CD4-positive, alpha-beta T cell treated with Interleukin-21 for 1 hour (primary cell): ENCODE results near the gene PAQR6.

Experiments
- DNase-seq: peaks from one replicate; pipeline ENCODE4 v3.0.0-alpha.2; 2020

Gene PAQR6, protein sequence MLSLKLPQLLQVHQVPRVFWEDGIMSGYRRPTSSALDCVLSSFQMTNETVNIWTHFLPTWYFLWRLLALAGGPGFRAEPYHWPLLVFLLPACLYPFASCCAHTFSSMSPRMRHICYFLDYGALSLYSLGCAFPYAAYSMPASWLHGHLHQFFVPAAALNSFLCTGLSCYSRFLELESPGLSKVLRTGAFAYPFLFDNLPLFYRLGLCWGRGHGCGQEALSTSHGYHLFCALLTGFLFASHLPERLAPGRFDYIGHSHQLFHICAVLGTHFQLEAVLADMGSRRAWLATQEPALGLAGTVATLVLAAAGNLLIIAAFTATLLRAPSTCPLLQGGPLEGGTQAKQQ

DNA sequence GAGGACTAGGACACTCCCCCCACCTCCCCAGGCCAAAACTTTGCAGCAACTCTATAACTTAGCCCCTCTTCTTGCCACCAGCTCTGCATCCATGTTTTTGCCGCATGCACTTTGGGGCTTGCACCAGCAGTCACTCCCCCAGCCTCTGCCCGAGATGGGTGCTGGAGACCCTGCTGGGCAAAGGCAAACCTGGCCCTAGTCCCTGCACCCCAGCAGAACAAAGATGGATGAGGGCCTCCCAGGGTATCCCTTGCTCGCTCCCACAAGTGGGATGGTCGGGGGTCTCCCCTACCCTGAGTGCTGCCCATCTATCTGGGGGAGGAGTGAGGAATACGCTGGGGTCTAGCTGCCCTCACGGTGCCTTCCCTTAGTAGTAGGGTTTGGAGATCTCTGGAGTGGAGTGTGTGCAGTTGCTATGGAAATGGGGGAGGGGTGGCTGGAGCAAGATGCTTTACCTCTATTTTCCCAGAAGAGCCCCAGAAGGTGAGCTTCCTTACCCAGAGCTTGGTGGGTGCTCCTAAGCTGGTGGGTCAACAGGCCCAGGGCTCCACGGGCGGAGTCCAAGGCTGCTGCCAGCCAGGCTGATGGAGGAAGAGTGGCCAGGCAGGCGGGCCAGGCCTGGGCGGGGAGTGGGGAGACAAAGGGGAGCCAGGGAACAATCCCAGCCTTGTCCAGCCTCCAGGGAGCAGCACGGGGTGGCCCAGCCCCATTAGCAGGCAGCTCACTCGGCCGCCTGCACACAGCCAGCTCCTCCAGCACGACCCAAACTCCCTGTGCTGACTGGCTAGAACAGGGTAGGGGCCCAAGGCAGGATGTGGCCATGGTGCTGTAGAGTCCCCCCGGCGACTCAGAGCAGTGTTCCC is at the start of gene PAQR6:
Gene PAQR6, minus strand, starts transcription at position 597 of the 863 bp plus-strand sequence. CDS start 1,325 bp downstream, outside the sequence.
- no peak for DNase-seq

DNA sequence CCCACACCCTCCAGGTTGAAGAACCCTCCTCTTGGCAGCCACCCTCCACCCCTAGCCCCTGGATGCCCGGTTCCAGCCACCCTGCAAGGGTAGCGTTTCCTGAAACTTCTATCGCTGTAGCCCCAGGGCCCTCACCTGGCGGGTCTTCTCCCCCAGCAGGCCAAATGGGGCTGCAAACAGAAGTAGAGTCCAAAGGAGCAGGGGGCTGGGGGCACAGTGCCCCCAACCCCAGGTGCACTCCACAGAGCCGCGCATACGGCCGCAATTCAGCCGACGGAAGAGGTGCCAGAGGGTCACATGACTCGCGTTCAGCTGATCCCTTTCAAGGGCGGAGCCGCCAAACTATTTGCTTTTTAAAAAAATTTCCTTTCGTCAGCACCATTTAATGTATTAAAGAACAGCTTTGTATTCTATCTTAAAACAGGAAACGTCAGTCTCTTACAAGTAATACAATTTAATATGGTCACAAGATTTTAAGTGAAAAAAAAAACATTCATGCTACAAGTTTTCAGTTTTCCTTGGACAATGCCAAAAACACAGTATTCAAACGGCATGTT is 47.6 kb upstream of the PAQR6 start, which contains the start of gene GLMP:
Gene GLMP, minus strand, starts transcription at position 289 of the 557 bp plus-strand sequence. Its CDS starts 34 bp downstream, at position 255.
- DNase-seq, result peak; percentile 64

DNA sequence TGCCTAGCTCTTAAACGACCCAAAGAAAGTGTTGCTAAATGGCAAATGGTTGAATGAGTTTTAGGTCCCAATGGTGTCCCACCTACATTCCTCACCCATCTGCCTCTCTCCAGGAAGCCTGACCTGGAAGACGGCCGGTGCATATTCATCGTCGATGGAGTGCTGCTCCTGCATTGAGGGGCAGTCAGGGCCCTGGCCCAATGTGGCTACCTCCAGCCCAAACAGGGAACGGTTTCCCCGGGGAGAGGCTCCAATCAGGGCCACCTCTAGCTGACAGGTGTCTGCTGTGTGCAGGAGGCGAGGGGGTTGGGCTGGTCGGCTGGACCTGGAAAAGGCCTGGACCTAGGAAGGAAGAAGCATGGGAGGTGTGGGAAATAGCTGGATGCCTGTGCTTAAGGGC is 46.0 kb upstream of the PAQR6 start:
- DNase-seq, result no peak

DNA sequence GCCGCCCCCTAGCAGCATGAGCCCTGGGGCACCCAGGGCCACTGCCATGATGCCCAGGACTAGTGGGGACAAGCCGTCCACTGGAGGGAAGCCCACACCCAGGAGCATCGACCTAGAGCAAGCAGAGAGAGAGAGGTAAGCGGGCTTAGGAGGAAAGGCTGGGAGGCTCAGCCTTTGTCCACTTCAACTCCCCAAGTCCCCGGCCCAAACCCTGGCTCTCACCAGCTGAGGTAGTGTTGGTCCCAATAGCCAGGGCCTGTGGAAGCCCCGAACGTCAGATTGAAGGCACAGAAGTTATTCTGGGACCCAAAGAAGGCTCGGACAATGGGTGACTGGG is 45.2 kb upstream of the PAQR6 start:
- no peak for DNase-seq

DNA sequence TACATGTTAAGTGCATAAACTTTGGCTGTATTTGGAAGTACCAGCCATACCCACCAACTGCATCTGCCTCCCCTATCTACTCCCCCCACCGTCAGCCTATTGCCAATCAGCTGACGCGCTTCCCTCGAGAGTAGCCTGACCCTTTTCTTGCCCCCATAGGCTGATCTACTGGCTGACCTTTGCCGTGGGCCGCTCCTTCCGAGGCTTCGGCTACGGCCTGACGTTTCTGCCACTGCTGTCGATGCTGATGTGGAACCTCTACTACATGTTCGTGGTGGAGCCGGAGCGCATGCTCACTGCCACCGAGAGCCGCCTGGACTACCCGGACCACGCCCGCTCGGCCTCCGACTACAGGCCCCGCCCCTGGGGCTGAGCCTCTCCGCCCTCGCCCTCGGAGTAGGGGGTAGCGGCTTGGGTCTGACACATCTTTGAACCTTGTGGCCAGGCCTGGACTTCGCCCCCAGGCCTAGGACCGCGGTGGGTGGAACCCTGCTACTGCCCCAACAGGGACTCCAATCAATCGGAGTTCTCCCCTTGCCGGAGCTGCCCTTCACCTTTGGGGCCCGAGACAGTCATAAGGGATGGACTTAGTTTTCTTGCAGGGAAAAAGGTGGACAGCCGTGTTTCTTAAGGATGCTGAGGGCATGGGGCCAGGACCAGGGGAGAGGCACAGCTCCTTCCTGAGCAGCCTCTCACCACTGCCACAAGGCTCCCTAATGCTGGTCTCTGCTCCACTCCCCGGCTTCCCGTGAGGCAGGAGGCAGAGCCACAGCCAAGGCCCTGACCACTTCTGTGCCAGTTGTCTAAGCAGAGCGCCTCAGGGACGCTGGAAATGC is 43.6 kb upstream of the PAQR6 start:
- DNase-seq, result peak; percentile 23

DNA sequence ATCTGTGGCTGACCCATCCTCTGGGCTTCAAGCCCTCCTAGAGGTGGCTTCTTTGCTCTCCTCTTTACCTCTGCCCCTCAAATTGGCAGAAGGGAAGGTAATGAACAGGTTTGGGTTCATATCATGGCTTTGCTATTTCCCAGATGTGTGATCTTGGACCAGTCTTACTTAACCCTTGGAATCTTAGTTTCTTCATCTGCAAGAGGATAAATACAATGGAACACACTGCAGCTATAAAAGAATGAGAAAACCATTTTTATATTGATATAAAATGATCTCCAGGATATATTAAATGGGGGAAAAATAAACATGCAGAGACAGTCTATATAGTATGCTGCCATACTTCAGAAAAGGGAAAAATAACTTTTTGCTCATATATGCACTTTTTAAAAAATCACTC is 42.0 kb upstream of the PAQR6 start:
- DNase-seq, result no peak

DNA sequence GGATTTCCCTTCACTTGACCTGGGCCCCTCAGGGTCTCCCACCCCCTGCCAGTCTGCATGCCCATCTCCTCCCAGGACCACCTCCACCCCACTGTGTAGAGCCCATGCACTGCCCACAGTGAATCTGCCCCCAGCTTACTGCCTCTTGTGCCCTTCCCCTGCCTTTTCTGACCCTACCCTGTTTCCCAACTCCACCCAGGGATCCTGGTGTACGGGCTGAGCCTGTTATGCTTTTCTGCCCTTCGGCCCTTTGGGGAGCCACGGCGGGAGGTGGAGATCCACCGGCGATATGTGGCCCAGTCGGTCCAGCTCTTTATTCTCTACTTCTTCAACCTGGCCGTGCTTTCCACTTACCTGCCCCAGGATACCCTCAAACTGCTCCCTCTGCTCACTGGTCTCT is 38.2 kb upstream of the PAQR6 start:
- no peak for DNase-seq

DNA sequence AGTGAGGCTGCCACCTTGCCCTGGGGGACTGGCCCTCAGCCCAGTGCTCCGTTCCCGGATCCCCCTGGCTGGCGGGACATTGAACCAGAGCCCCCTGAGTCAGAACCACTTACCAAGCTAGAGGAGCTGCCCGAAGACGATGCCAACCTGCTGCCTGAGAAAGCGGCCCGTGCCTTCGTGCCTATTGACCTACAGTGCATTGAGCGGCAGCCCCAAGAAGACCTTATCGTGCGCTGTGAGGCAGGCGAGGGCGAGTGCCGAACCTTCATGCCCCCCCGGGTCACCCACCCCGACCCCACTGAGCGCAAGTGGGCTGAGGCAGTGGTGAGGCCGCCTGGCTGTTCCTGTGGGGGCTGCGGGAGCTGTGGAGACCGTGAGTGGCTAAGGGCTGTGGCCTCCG is 37.6 kb upstream of the PAQR6 start:
- no peak for DNase-seq

DNA sequence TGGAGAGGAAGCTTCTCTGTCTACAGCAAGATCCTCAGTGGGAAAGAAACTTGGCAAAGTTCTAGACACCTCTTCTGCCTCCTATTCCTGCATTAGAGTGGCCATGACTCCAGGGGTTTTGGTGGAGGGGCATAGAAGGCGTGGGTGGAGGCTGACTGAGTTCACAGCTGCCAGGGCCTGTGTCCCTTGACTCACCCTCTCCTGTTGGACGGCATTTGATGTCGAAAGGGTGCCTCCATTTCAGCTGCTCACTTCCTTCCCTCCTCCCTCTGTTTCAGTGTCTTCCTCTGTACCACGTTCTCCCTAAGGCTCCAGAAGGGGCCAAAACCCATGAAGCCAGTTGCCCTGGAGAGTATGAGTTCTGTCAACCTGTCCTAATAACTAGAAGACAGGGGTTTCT is 36.9 kb upstream of the PAQR6 start:
- no peak for DNase-seq

DNA sequence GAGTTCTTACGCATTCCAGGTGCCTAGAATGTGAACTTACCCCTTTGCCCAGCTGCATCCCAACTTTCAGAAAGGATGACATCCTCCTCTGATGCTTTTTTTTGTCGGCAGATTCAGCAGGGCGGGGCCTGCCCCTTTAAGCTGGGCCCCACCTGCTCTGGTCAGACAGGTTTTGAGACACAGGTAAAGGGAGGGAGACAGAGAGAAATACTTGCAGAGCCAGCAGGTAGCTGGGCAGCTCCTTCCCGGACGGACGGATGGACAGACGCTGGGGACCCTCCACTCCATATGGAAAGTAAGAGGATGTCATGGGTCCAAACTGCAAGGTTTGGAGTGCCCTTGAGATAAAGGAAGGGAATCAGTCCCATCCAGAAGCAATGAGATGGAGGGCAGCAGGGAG is 36.3 kb upstream of the PAQR6 start, which contains the start of gene TMEM79:
Gene TMEM79, plus strand, starts transcription at position 214 of the 400 bp plus-strand sequence. CDS start 902 bp downstream, outside the sequence.
- DNase-seq, result no peak

DNA sequence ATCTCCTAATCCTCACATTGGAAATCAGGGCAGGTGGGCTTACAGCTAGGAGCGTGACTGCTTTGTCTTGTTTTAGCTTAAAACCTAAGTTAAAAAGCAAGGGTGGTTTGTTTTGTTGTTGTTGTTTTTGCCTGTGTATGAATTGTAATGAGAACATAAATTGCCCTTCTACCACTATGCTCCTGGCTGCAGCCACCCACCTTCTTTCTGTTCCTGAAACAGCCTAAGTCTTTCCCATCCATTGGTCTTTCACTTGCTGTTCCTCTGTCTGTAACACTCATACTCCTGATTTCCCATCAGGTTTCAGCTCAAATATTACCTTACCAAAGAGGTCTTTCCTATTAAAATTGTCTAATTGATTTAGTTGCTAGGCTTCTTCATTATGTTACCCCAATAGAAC is 35.7 kb upstream of the PAQR6 start:
- no peak for DNase-seq

DNA sequence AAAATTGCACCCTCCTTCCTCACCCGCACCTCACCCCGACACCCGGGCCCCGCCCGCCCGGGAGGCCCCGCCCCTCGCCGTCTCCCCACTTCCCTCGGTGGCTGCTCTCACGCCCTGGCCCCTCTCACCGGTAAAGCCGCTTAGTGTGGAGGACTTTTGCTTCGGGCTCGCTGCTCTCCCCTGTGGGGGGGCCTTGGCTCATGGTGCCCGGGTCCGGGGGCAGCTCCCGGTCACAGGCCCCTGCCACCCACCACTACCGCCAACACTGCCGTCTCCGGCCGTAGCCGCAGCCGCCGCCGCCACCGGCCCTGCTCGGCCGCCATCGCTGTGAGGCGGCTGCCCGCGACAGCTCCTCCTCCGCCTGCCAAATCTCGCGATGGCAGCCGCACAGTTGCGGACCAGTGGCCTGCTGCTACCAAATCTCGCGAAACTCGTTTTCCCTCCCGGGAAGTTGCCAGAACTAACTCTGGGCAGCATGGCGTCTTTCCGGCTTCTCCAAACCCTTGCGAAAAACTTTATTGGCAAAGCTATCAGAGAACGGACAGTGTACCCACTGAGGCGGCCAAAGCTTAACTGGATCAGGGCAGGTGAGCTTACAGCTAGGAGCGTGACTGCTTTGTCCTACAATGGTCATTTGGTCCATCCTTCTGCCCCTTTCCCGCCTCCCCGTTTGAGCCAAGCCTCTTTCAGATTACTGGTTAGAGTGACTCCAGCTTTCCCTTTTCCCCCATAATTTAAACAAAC is 34.8 kb upstream of the PAQR6 start, which contains the start of gene SMG5:
Gene SMG5, minus strand, starts transcription at position 347 of the 744 bp plus-strand sequence. Its CDS starts 145 bp downstream, at position 202.
- peak; percentile 98 for DNase-seq

DNA sequence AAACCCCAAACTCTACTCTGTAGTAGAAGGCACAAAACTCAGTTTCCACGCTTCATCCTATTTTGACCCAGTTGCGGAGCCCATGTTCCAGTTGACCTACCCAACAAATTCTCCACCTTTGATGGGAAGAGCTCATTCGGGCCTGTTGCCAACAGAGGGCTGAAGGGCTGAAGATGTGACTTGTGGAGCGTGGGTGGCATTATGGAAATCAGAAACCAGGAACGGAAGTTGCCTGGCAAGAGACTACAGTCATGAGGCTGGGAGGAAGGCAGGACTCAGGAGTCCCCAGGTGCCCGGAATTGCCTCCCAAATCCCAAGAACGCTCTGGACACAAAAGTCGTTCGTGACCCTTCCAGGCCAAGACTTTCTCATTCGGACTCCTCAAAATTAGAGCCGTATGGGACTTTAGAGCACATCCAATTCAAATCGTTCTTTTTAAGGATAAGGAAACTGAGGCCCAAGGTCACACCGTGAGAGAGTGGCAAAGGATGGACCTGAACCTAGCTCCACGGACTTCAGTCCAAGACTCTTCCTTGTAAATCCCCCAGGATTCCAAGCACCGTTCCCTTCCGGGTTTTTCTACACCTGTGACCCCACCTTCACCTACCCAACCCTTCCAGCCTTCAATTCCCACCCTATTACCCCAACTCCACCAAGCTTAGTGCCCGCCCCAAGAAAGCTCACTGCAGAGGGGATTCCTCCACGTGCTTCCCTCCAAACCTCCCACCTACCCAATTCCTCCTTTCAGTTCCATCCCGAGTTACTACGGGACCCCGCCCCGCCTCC is 34.0 kb upstream of the PAQR6 start:
- peak; percentile 6 for DNase-seq

DNA sequence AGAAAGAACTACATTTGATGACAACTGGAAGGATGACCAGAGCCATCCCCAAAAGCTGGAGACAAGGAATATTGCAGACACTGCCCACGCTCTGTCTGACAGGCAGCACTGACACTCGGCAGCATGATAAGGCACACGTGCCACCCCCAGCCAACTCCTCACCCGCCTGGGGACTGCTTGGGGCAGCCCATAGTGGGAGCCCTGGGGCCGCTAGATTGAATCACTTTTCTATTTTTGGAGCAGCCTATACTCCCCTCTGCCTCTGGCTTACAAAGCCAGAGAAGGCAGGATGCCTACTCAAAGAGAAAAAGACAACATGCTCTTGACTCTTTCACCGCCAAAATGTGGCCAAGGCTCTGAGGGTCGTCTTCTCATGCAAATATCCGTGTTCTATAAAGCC is 33.4 kb upstream of the PAQR6 start:
- DNase-seq, result peak; percentile 23

DNA sequence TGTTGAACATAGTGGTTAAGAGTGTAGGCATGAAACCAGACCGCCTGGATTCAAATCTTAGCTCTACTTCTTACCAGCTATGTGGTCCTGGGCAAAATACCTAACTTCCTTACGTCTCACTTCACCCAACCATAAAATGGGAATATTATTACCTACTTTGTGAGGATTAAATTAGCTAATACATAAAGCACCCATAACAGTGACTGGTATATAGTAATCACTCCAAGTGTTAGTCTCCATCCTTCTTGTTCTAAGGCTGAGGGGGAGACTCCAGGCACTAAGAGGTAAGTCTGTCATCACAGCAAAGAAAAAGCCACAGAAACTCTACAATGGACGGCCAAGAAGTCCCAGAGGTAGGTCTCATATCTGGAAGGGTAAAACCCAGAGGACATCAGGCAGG is 32.0 kb upstream of the PAQR6 start:
- DNase-seq, result no peak

DNA sequence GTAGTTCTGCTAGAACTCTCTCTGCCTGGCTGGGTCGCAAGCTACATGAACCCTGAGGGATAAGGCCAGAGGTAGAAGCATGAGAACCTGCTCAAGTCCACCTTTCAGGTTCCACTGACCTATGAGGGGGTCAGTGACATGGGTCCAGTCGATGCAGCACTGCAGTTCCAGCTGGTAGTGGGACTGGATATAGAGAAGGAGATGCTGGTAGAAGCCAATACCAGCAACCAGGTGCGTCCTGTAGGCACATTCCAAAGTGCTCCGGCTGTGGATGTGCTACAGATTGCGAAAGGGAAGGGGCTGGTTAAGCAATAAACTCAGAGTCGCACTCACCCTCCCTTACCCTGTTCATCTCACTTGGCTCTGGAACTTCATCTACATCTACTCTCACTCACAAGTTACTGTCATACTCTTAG is 29.1 kb upstream of the PAQR6 start:
- DNase-seq, result no peak

DNA sequence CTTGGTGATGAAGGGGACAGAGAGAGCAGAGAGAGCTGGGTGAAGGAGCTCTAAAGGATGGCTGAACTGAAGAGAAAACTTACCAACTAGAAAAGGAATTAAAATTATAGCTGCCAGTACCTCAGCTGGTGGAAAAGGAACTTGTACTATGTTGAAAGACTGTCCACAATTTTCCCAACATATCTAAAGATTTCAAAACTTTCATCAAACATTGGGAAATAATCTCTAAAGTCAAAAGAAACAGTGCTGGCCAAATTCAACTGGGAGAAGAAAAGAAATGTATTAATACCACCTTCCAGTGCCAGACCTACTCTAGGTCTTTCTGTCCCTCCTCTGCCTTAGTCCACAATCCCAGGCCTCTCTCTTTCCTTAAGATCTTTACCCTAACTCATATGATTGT is 28.7 kb upstream of the PAQR6 start:
- DNase-seq, result no peak

DNA sequence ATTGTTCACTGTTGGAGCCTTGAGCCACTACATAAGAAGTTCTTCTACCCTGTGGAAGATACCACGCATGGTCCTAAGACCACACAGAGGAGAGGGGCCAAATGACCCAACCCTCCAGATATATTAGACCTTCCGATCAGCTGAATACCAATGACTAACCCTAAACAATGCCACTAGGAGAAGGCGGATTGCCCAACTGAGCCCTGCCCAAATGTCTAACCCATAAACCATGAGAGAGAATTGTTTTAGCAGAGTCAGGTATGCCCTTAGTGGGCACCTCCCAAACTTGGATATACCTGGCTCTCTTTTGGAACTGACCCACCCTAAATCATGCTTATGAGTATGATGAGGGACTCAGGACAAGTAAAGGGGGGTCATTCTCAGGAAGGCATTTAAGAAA is 22.5 kb upstream of the PAQR6 start:
- DNase-seq, result no peak

DNA sequence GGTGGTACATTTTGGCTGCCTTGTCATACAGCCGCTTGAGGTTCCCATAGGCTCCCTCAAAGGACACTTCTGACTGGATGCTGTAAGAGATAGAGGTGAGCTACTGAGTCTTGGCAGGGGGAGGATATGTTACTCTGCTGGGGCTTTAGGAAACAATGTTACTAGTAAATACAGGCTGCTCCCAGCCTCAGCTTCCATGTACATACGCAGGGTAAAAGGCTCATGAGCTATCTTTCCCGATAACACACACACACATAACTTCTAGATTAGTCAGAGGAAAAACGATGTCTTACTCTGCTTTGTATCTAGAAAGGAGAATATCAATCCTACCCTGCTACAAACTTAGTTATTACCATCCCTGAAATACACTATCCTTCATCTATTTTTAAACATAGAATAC is 20.5 kb upstream of the PAQR6 start:
- DNase-seq, result no peak

DNA sequence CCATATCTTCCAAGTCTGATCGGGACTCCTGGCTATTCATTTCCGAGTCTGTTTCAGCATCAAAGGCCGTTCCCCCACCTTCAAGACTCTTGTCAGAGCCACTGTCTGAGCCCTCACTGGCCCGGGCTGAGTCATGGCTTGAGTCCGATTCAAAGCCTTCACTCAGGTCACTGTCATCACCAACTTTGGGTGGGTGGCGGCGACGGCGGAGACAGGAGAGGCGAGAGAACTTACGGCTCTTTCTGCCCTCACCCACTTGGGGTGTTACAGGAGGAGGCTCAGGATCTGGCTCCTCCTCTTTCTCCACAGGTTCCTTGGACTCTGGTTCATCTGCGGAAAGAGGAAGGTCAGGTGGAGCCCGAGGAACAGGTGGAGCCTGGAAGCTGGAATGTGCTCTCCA is 18.2 kb upstream of the PAQR6 start:
- no peak for DNase-seq

DNA sequence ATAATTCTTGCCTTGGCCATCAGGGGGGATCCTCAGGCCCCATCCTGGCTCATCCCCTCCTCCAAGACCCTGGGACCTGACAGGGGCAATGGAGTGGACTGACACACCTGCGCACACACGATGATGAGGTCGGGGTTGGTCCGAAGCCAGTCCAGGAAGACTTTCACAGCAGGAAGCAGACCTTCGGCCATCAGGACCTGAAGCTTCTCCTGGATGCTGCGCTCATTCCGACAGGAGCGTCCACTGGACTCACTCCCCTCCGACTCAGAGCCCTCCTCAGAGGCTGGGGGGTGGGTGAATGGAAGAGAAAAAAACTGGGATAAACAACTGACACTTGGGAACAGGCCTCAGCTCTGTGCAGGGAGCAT is 15.4 kb upstream of the PAQR6 start:
- no peak for DNase-seq
